SIG-M5 treated with dmso at 0.1 percent for 504 hours (cell line): ENCODE results near the gene COL18A1.

Experiments
- DNase-seq: peaks from one replicate; lab custom pipeline; 2025; ENCODE audit not compliant: unreplicated experiment; lab: John Stamatoyannopoulos, UW

COL18A1 gene

GRCh38 chr21:45381865-45382696 is 22.9 kb upstream of the COL18A1 start:
- no peak for DNase-seq

- DNase-seq, result no peak
Observed at GRCh38 chr21:45382697-45382997, 22.3 kb upstream of the COL18A1 start.

GRCh38 chr21:45383111-45383614 is 21.8 kb upstream of the COL18A1 start:
- DNase-seq, result no peak

- DNase-seq, result no peak
Observed at GRCh38 chr21:45383615-45384201, 21.3 kb upstream of the COL18A1 start.

- DNase-seq, result no peak
Observed at GRCh38 chr21:45384656-45385548, 20.1 kb upstream of the COL18A1 start.

- DNase-seq, result no peak
Observed at GRCh38 chr21:45385549-45386050, 19.4 kb upstream of the COL18A1 start.

GRCh38 chr21:45386336-45386727 is 18.6 kb upstream of the COL18A1 start:
- DNase-seq, result no peak

- DNase-seq, result peak; percentile 16
Observed at GRCh38 chr21:45386728-45387371, 18.1 kb upstream of the COL18A1 start.

GRCh38 chr21:45387506-45387905 is 17.5 kb upstream of the COL18A1 start:
- DNase-seq, result no peak

GRCh38 chr21:45388011-45388521 is 16.9 kb upstream of the COL18A1 start:
- no peak for DNase-seq

- no peak for DNase-seq
Observed at GRCh38 chr21:45388611-45389296, 16.2 kb upstream of the COL18A1 start.

- no peak for DNase-seq
Observed at GRCh38 chr21:45390121-45390751, 14.7 kb upstream of the COL18A1 start.

GRCh38 chr21:45390831-45391742 is 13.9 kb upstream of the COL18A1 start:
- no peak for DNase-seq

GRCh38 chr21:45391743-45392572 is 13.0 kb upstream of the COL18A1 start:
- DNase-seq, result no peak

- no peak for DNase-seq
Observed at GRCh38 chr21:45392573-45392971, 12.4 kb upstream of the COL18A1 start.

GRCh38 chr21:45393021-45393420 is 11.9 kb upstream of the COL18A1 start:
- DNase-seq, result no peak

GRCh38 chr21:45393833-45394638 is 10.9 kb upstream of the COL18A1 start:
- DNase-seq, result no peak
